Thyroid gland (tissue), 4 donors: Measurements from ENCODE around the gene CCDC158.

Experiments
- CTCF ChIP-seq, 6 experiments: fragments of 200-600 bp in 3 of 6; fragments of 450-650 bp in 3 of 6; sonication (generic) in 3 of 6; IDR thresholded peaks; one replicate each; pipeline ENCODE4 v1.5.1; 2016 to 2019; ENCODE audit warnings: antibody characterized with exemption in 6 of 6, mild to moderate bottlenecking in 2 of 6, inconsistent platforms in 1 of 6, moderate library complexity in 1 of 6
- POLR2A ChIP-seq, 2 donors: fragments of 450-650 bp; IDR thresholded peaks; one replicate each; pipeline ENCODE4 v1.6.1; 2017; ENCODE audit warnings: antibody characterized with exemption in 2 of 2, mild to moderate bottlenecking in 2 of 2, moderate library complexity in 1 of 2

- no peak for TF ChIP-seq POLR2A (IDR thresholded peaks at IDR 0.05)
- no peak for TF ChIP-seq CTCF (IDR thresholded peaks at IDR 0.05)
Measured at GRCh38 chr4:76470532-76470931, 49.6 kb upstream of the CCDC158 start.
